ENCODE results near the gene IGSF3. TPM values are rescaled to one million over a fixed set of nuclear protein-coding genes. Genes with fewer than 3 reads are reported as not detected.

Gene IGSF3
- polyA plus RNA-seq, 3 donors, result 0.07 to 0.12 TPM; not detected in 1

GRCh38 chr1:116710420-116711262 is 43.1 kb upstream of the IGSF3 start:
- Histone ChIP-seq H3K4me2 (replicated peaks; ENCODE audit: extremely low read depth, low read length, poor library complexity, severe bottlenecking) (no peak overlapping the region), H3K79me2 (ENCODE audit: insufficient read depth, low read length) (no peaks in the 10 kb centered on the region), H3K9me3 (replicated peaks in 1 of 2; ENCODE audit: control insufficient read depth in 1 of 2, insufficient read depth in 1 of 2, low read length in 2 of 2) (no peaks in the 10 kb centered on the region), H3K27me3 (ENCODE audit: control insufficient read depth in 2 of 2, insufficient read depth in 2 of 2, low read length in 2 of 2) (no peaks in the 10 kb centered on the region), H3K4me3 (replicated peaks in 1 of 3; ENCODE audit: low read depth in 2 of 3, low read length in 3 of 3) (no peak overlapping the region), H3K27ac (ENCODE audit: low read depth in 1 of 2, low read length in 2 of 2) (no peak overlapping the region), H3K9ac (ENCODE audit: insufficient read depth, low read length, poor library complexity, severe bottlenecking) (no peak overlapping the region), H4K20me1 (ENCODE audit: insufficient read depth, low read length) (no peaks in the 10 kb centered on the region), H2AFZ (ENCODE audit: insufficient read depth, low read depth, low read length, poor library complexity, severe bottlenecking) (no peak overlapping the region), H3K4me1 (ENCODE audit: control insufficient read depth in 1 of 2, insufficient read depth in 2 of 2, low read length in 2 of 2) (peaks cover 0 to 7% of the 10 kb centered on the region in 2 donors), H3K36me3 (replicated peaks in 1 of 2; ENCODE audit: control insufficient read depth in 1 of 2, insufficient read depth in 2 of 2, low read length in 2 of 2) (no peaks in the 10 kb centered on the region)
- intact Hi-C loops (cut with micrococcal nuclease), result no loop called here
- TF ChIP-seq CTCF (IDR thresholded peaks at IDR 0.05), result no peak
- peaks cover 0 to 3% (median 0%) of the 10 kb centered on the region in 7 donors for H3K9me3 Mint-ChIP-seq
- no peak overlapping the region for H3K4me3 Mint-ChIP-seq
- H3K27ac Mint-ChIP-seq, result no peak overlapping the region
- 90% methylated on average over 2 of the region's 2 CpGs for WGBS (ENCODE audit: insufficient coverage)
- DNase-seq, result no peak
- peaks cover 6% of the 10 kb centered on the region for H3K4me1 Mint-ChIP-seq
- no peaks in the 10 kb centered on the region for H3K36me3 Mint-ChIP-seq
- peaks cover 2 to 6% (median 4%) of the 10 kb centered on the region in 3 donors for H3K27me3 Mint-ChIP-seq (ENCODE audit: low read depth in 3 of 3)

- Mint-ChIP-seq H3K4me1 (peaks cover 6% of the 10 kb centered on the region), H3K4me3 (no peak overlapping the region), H3K27ac (no peak overlapping the region), H3K36me3 (no peaks in the 10 kb centered on the region), H3K27me3 (ENCODE audit: low read depth in 3 of 3) (peaks cover 2 to 6% (median 4%) of the 10 kb centered on the region in 3 donors), H3K9me3 (peaks cover 0 to 3% (median 0%) of the 10 kb centered on the region in 7 donors)
- Histone ChIP-seq H3K79me2 (ENCODE audit: insufficient read depth, low read length) (no peaks in the 10 kb centered on the region), H3K36me3 (replicated peaks in 1 of 2; ENCODE audit: control insufficient read depth in 1 of 2, insufficient read depth in 2 of 2, low read length in 2 of 2) (no peaks in the 10 kb centered on the region), H4K20me1 (ENCODE audit: insufficient read depth, low read length) (no peaks in the 10 kb centered on the region), H3K4me2 (replicated peaks; ENCODE audit: extremely low read depth, low read length, poor library complexity, severe bottlenecking) (no peak overlapping the region), H3K4me1 (ENCODE audit: control insufficient read depth in 1 of 2, insufficient read depth in 2 of 2, low read length in 2 of 2) (peaks cover 0 to 7% of the 10 kb centered on the region in 2 donors), H2AFZ (ENCODE audit: insufficient read depth, low read depth, low read length, poor library complexity, severe bottlenecking) (no peak overlapping the region), H3K9ac (ENCODE audit: insufficient read depth, low read length, poor library complexity, severe bottlenecking) (no peak overlapping the region), H3K27ac (ENCODE audit: low read depth in 1 of 2, low read length in 2 of 2) (no peak overlapping the region), H3K27me3 (ENCODE audit: control insufficient read depth in 2 of 2, insufficient read depth in 2 of 2, low read length in 2 of 2) (no peaks in the 10 kb centered on the region), H3K4me3 (replicated peaks in 1 of 3; ENCODE audit: low read depth in 2 of 3, low read length in 3 of 3) (no peak overlapping the region), H3K9me3 (replicated peaks in 1 of 2; ENCODE audit: control insufficient read depth in 1 of 2, insufficient read depth in 1 of 2, low read length in 2 of 2) (no peaks in the 10 kb centered on the region)
- TF ChIP-seq CTCF (IDR thresholded peaks at IDR 0.05), result no peak
- no peak for DNase-seq
- intact Hi-C loops (cut with micrococcal nuclease), result no loop called here
- 100% methylated on average over 2 of the region's 7 CpGs for WGBS (ENCODE audit: insufficient coverage)
These were observed 42.2 kb upstream of the IGSF3 start for GRCh38 chr1:116709666-116710167.
